ENCODE results near the gene ROCK2. TPM values are rescaled to one million over a fixed set of nuclear protein-coding genes. Genes with fewer than 3 reads are reported as not detected.

The ROCK2 gene
- polyA plus RNA-seq, 1 of the 3 experiments (the other 2 are of a cell fraction) = 4.2 TPM

GRCh38 chr2:11355194-11356053, 11.0 kb upstream of the ROCK2 start:
- TF ChIP-seq FOXJ3 (CRISPR knock-in tag; IDR thresholded peaks at IDR 0.05) (no peak), RXRA (IDR thresholded peaks at IDR 0.05; ENCODE audit: borderline replicate concordance, low read depth) (no peak), ZBTB33 (IDR thresholded peaks at IDR 0.05; ENCODE audit: borderline replicate concordance, low read depth) (no peak), YY1 (IDR thresholded peaks at IDR 0.05; ENCODE audit: low read depth) (no peak), MEF2A (IDR thresholded peaks at IDR 0.05; ENCODE audit: borderline replicate concordance, low read depth) (no peak), IRF3 (IDR thresholded peaks at IDR 0.05; ENCODE audit: low read depth, low read length) (no peak), TEAD4 (IDR thresholded peaks at IDR 0.05; ENCODE audit: borderline replicate concordance, insufficient read depth) (no peak), MAX (IDR thresholded peaks at IDR 0.05; ENCODE audit: low read depth) (no peak), ELF1 (IDR thresholded peaks at IDR 0.05) (no peak), SIN3A (IDR thresholded peaks at IDR 0.05; ENCODE audit: borderline replicate concordance, low read depth, low read length) (no peak), USF2 (IDR thresholded peaks at IDR 0.05; ENCODE audit: borderline replicate concordance, low read depth, low read length) (no peak), JUND (IDR thresholded peaks at IDR 0.05) (no peak), TAF1 (IDR thresholded peaks at IDR 0.05; ENCODE audit: borderline replicate concordance, low read depth, low read length) (no peak), CTCF (IDR thresholded peaks at IDR 0.05) (no peak)
- Histone ChIP-seq H3K27ac (ENCODE audit: low read depth in 2 of 2, low read length in 1 of 2) (no peak overlapping the region), H3K27me3 (ENCODE audit: insufficient read depth) (no peaks in the 10 kb centered on the region; the same call in 1 of the 2 replicates), H3K9me3 (no peaks in the 10 kb centered on the region), H3K36me3 (replicated peaks in 1 of 2; ENCODE audit: control insufficient read depth in 1 of 2, insufficient read depth in 2 of 2, low read length in 1 of 2) (no peaks in the 10 kb centered on the region), H2AFZ (ENCODE audit: low read depth) (no peak overlapping the region), H3K9ac (no peak overlapping the region), H3K4me3 (ENCODE audit: low read depth in 2 of 2, low read length in 1 of 2) (no peak overlapping the region), H4K20me1 (ENCODE audit: insufficient read depth) (no peaks in the 10 kb centered on the region), H3K4me1 (ENCODE audit: control insufficient read depth in 1 of 2, insufficient read depth in 2 of 2, low read depth in 1 of 2, low read length in 1 of 2) (no peaks in the 10 kb centered on the region), H3K79me2 (ENCODE audit: insufficient read depth) (no peaks in the 10 kb centered on the region), H3K4me2 (no peak overlapping the region), H3F3A (replicated peaks; ENCODE audit: insufficient read depth) (no peaks in the 10 kb centered on the region), H3K9me2 (no peaks in the 10 kb centered on the region)
- ChIA-PET POLR2A (interaction anchor here (1.6 kb wide), 1 partner anchor 11 kb away, joined by 5 read pairs; the partner anchor contains the start of gene ROCK2), CTCF (interaction anchor here (1.2 to 1.5 kb wide), 4 partner anchors 11 to 223 kb away, joined by 3 to 7 read pairs (median 4); partner anchors contain the start of gene ROCK2)
- WGBS (ENCODE audit: low lambda C conversion rate) = 85% methylated on average over 11 of the region's 11 CpGs
- DNase-seq = no peak

Data from SK-N-SH (cell line).